Measurements from ENCODE around the gene MAB21L1. TPM values are rescaled to one million over a fixed set of nuclear protein-coding genes. Genes with fewer than 3 reads are reported as not detected.

The MAB21L1 gene
- total and polyA plus RNA-seq, 2 donors (not counting 1 experiment from before 2014, with no cell fraction given) = not detected

- no peaks in the 10 kb centered on the region for H3K27me3 ChIP-seq (replicated peaks in 1 of 4; ENCODE audit: control extremely low read depth in 1 of 4, control insufficient read depth in 3 of 4, insufficient read depth in 4 of 4, low read length in 3 of 4)
- TF ChIP-seq EZH2 (IDR thresholded peaks at IDR 0.05; ENCODE audit: borderline replicate concordance, insufficient read depth, low read depth, low read length, poor library complexity, severe bottlenecking) (no peak), CTCF (IDR thresholded peaks at IDR 0.05) (no peak)
- Mint-ChIP-seq H3K9me3 (ENCODE audit: insufficient read depth) (peaks cover 2% of the 10 kb centered on the region), H3K27me3 (no peaks in the 10 kb centered on the region), H3K27ac (no peak overlapping the region), H3K4me3 (no peak overlapping the region), H3K4me1 (no peaks in the 10 kb centered on the region)
- no peak for ATAC-seq (ENCODE audit: low read depth)
- H3K4me2 ChIP-seq (replicated peaks; ENCODE audit: low read depth, low read length, poor library complexity, severe bottlenecking) = no peak overlapping the region
- H3K9me3 ChIP-seq (ENCODE audit: control extremely low read depth in 1 of 3, control insufficient read depth in 2 of 3, insufficient read depth in 1 of 3, low read length in 2 of 3) = peaks cover 0 to 2% (median 0%) of the 10 kb centered on the region in 3 donors
- no peak overlapping the region for H2AFZ ChIP-seq (ENCODE audit: insufficient read depth, low read depth, low read length, poor library complexity, severe bottlenecking)
- CTCF ChIA-PET = no interaction called here
- H3K4me1 ChIP-seq (ENCODE audit: control insufficient read depth in 2 of 2, insufficient read depth in 2 of 2, low read length in 2 of 2) = no peaks in the 10 kb centered on the region
- H3K4me3 ChIP-seq (ENCODE audit: control extremely low read depth in 1 of 5, extremely low read depth in 1 of 5, insufficient read depth in 1 of 5, low read depth in 2 of 5, low read length in 4 of 5) = no peak overlapping the region
- H3K9ac ChIP-seq (ENCODE audit: low read length) = no peak overlapping the region
- H4K20me1 ChIP-seq (ENCODE audit: control insufficient read depth, insufficient read depth, low read length, poor library complexity, severe bottlenecking) = no peaks in the 10 kb centered on the region
- no peak for DNase-seq
- POLR2A ChIA-PET = no interaction called here
- H3K36me3 ChIP-seq (replicated peaks in 1 of 2; ENCODE audit: control extremely low read depth in 1 of 2, control insufficient read depth in 1 of 2, extremely low read depth in 1 of 2, insufficient read depth in 2 of 2, low read length in 1 of 2) = no peaks in the 10 kb centered on the region
- intact Hi-C loops (cut with micrococcal nuclease) = no loop called here
- WGBS (ENCODE audit: insufficient coverage) = no CpG with 5 or more reads among the region's 2 CpGs
- no peak overlapping the region for H3K27ac ChIP-seq (ENCODE audit: low read length in 2 of 2)
- no peaks in the 10 kb centered on the region for H3K79me2 ChIP-seq (ENCODE audit: control insufficient read depth, insufficient read depth, low read length)
Observed at GRCh38 chr13:35496761-35497386, 20.4 kb upstream of the MAB21L1 start.

GRCh38 chr13:35496006-35496405 is 19.5 kb upstream of the MAB21L1 start:
- CTCF ChIA-PET = no interaction called here
- Histone ChIP-seq H3K27ac (ENCODE audit: low read length in 2 of 2) (no peak overlapping the region), H3K36me3 (replicated peaks in 1 of 2; ENCODE audit: control extremely low read depth in 1 of 2, control insufficient read depth in 1 of 2, extremely low read depth in 1 of 2, insufficient read depth in 2 of 2, low read length in 1 of 2) (no peaks in the 10 kb centered on the region), H3K9me3 (ENCODE audit: control extremely low read depth in 1 of 3, control insufficient read depth in 2 of 3, insufficient read depth in 1 of 3, low read length in 2 of 3) (peaks cover 0 to 2% (median 0%) of the 10 kb centered on the region in 3 donors), H3K9ac (ENCODE audit: low read length) (no peak overlapping the region), H3K4me1 (ENCODE audit: control insufficient read depth in 2 of 2, insufficient read depth in 2 of 2, low read length in 2 of 2) (no peaks in the 10 kb centered on the region), H2AFZ (ENCODE audit: insufficient read depth, low read depth, low read length, poor library complexity, severe bottlenecking) (no peak overlapping the region), H4K20me1 (ENCODE audit: control insufficient read depth, insufficient read depth, low read length, poor library complexity, severe bottlenecking) (no peaks in the 10 kb centered on the region), H3K79me2 (ENCODE audit: control insufficient read depth, insufficient read depth, low read length) (no peaks in the 10 kb centered on the region), H3K27me3 (replicated peaks in 1 of 4; ENCODE audit: control extremely low read depth in 1 of 4, control insufficient read depth in 3 of 4, insufficient read depth in 4 of 4, low read length in 3 of 4) (no peaks in the 10 kb centered on the region), H3K4me3 (ENCODE audit: control extremely low read depth in 1 of 5, extremely low read depth in 1 of 5, insufficient read depth in 1 of 5, low read depth in 2 of 5, low read length in 4 of 5) (no peak overlapping the region), H3K4me2 (replicated peaks; ENCODE audit: low read depth, low read length, poor library complexity, severe bottlenecking) (no peak overlapping the region)
- DNase-seq = no peak
- no peak overlapping the region for H3K4me3 Mint-ChIP-seq
- ATAC-seq (ENCODE audit: low read depth) = no peak
- H3K9me3 Mint-ChIP-seq (ENCODE audit: insufficient read depth) = peaks cover 2% of the 10 kb centered on the region
- H3K27ac Mint-ChIP-seq = no peak overlapping the region
- intact Hi-C loops (cut with micrococcal nuclease) = no loop called here
- TF ChIP-seq EZH2 (IDR thresholded peaks at IDR 0.05; ENCODE audit: borderline replicate concordance, insufficient read depth, low read depth, low read length, poor library complexity, severe bottlenecking) (no peak), CTCF (IDR thresholded peaks at IDR 0.05) (no peak)
- no peaks in the 10 kb centered on the region for H3K4me1 Mint-ChIP-seq
- POLR2A ChIA-PET = no interaction called here
- H3K27me3 Mint-ChIP-seq = no peaks in the 10 kb centered on the region
- no CpG with 5 or more reads among the region's 1 CpG for WGBS (ENCODE audit: insufficient coverage)
